Keratinocyte (primary cell): Measurements from ENCODE around the gene LITAFD. TPM values are rescaled to one million over a fixed set of nuclear protein-coding genes. Genes with fewer than 3 reads are reported as not detected.

ENCODE experiments used
- DNase-seq: peaks from one replicate; pipeline ENCODE4 v3.0.0-alpha.2; 2011; ENCODE audit warnings: low read depth, missing footprints, low spot score
- FAIRE-seq: peaks from 2 replicates; lab custom pipeline; 2011; peaks lifted over from hg19 to GRCh38; lab: Jason Lieb, UNC
- H2AFZ ChIP-seq: 2 replicates; pipeline ENCODE4 v1.6.0; 2012; ENCODE audit warnings: low read length, control low read depth, inconsistent platforms; ENCODE audit not compliant: control insufficient read depth
- H3K27ac ChIP-seq: 2 replicates; pipeline ENCODE4 v1.5.1; 2011; ENCODE audit warnings: low read length; ENCODE audit not compliant: control insufficient read depth, insufficient read depth
- H3K27me3 ChIP-seq: 3 replicates; pipeline ENCODE4 v1.6.0; 2011; ENCODE audit warnings: low read length; ENCODE audit not compliant: control insufficient read depth, insufficient read depth; ENCODE audit errors: extremely low read depth
- H3K36me3 ChIP-seq, 2 experiments: 2 replicates in 1 of 2; 3 replicates in 1 of 2; pipeline ENCODE4 v1.5.1; 2011; ENCODE audit warnings: low read length in 2 of 2, mild to moderate bottlenecking in 1 of 2; ENCODE audit not compliant: control insufficient read depth in 2 of 2, insufficient read depth in 2 of 2; ENCODE audit errors: extremely low read depth in 1 of 2
- H3K4me1 ChIP-seq: 3 replicates; pipeline ENCODE4 v1.5.1; 2011; ENCODE audit warnings: low read length; ENCODE audit not compliant: control insufficient read depth, insufficient read depth; ENCODE audit errors: extremely low read depth
- H3K4me2 ChIP-seq: 3 replicates; pipeline ENCODE4 v1.6.0; 2011; ENCODE audit warnings: low read depth, low read length; ENCODE audit not compliant: control insufficient read depth, insufficient read depth; ENCODE audit errors: extremely low read depth
- H3K4me3 ChIP-seq, 3 experiments: fragments of 200-600 bp in 1 of 3; sonication (generic) in 1 of 3; 2 replicates in 2 of 3; 3 replicates in 1 of 3; pipeline ENCODE4 v1.5.1; 2011 to 2016; ENCODE audit warnings: low read length in 3 of 3, mild to moderate bottlenecking in 3 of 3, control low read depth in 2 of 3, inconsistent platforms in 1 of 3, low read depth in 1 of 3, mixed read lengths in 1 of 3, mixed run types in 1 of 3, moderate library complexity in 1 of 3; ENCODE audit not compliant: control insufficient read depth in 2 of 3, insufficient read depth in 2 of 3; ENCODE audit errors: extremely low read depth in 1 of 3
- H3K79me2 ChIP-seq: 2 replicates; pipeline ENCODE4 v1.6.0; 2012; ENCODE audit warnings: low read length; ENCODE audit not compliant: control insufficient read depth, insufficient read depth
- H3K9ac ChIP-seq: 3 replicates; pipeline ENCODE4 v1.6.0; 2011; ENCODE audit warnings: low read length; ENCODE audit not compliant: control insufficient read depth, insufficient read depth; ENCODE audit errors: extremely low read depth
- H3K9me1 ChIP-seq: 3 replicates; pipeline ENCODE4 v1.6.0; 2011; ENCODE audit warnings: low read length; ENCODE audit not compliant: control insufficient read depth, insufficient read depth; ENCODE audit errors: extremely low read depth
- H3K9me3 ChIP-seq: 2 replicates; pipeline ENCODE4 v1.5.1; 2012; ENCODE audit warnings: low read depth, low read length; ENCODE audit not compliant: control insufficient read depth
- H4K20me1 ChIP-seq: 3 replicates; pipeline ENCODE4 v1.6.0; 2011; ENCODE audit warnings: low read length; ENCODE audit not compliant: control insufficient read depth, insufficient read depth; ENCODE audit errors: extremely low read depth
- CTCF ChIP-seq, 3 experiments: IDR thresholded peaks in 1 of 3; conservative IDR thresholded peaks in 1 of 3; optimal IDR thresholded peaks in 1 of 3; 2 replicates in 2 of 3; 3 replicates in 1 of 3; pipeline versions ENCODE3 to v1.5.1; 2011; ENCODE audit warnings: low read length in 3 of 3, mild to moderate bottlenecking in 3 of 3, moderate library complexity in 2 of 3, control low read depth in 1 of 3, inconsistent platforms in 1 of 3; ENCODE audit not compliant: insufficient read depth in 2 of 3; ENCODE audit errors: extremely low read depth in 1 of 3
- EZH2 ChIP-seq: IDR thresholded peaks from one replicate; pipeline ENCODE4 v1.6.1; 2012; ENCODE audit warnings: inconsistent platforms, mild to moderate bottlenecking, low read length, moderate library complexity
- dilution Hi-C: fragments of 300-500 bp; cut with MboI; formaldehyde crosslinking; loops from one replicate; pipeline ENCODE4 v1.7.0; 2020; ENCODE audit warnings: low sequenced_read_pairs; ENCODE audit not compliant: extremely low pct_ligation_motif_present
- polyA plus RNA-seq, 5 experiments: library from polyadenylated mRNA; depleted of rRNA in 3 of 5; stranded (reverse) in 3 of 5; stranded (forward) in 1 of 5; unstranded in 1 of 5; fragments of >200 nt; gene quantifications; 1 replicate in 1 of 5; 2 replicates in 3 of 5; 3 replicates in 1 of 5; pipeline versions ENCODE4 v1.2.1 to v1.2.3, GENCODE V29; 2011 to 2012; ENCODE audit warnings: missing spikeins in 2 of 5, low read depth in 1 of 5, low replicate concordance in 1 of 5

Gene LITAFD
- polyA plus RNA-seq, 1 donor (not counting 4 experiments of a cell fraction or from before 2014, with no cell fraction given): not detected

- dilution Hi-C loops: no loop called here
- H3K36me3 ChIP-seq: peaks cover 38 to 69% of the 10 kb centered on the region in 2 experiments
- no peak for FAIRE-seq
These were observed 20.9 kb downstream of the LITAFD start for GRCh38 chr16:8903004-8903403.

GRCh38 chr16:8904018-8904430 is 21.9 kb downstream of the LITAFD start:
- Histone ChIP-seq H3K79me2 (peaks cover 1% of the 10 kb centered on the region), H3K27me3 (no peaks in the 10 kb centered on the region), H2AFZ (no peak overlapping the region), H3K36me3 (peaks cover 41 to 70% of the 10 kb centered on the region in 2 experiments), H3K9ac (no peak overlapping the region), H3K9me3 (no peaks in the 10 kb centered on the region), H3K27ac (no peak overlapping the region), H3K9me1 (no peaks in the 10 kb centered on the region), H3K4me3 (no peak overlapping the region), H3K4me2 (no peak overlapping the region), H3K4me1 (no peaks in the 10 kb centered on the region), H4K20me1 (no peaks in the 10 kb centered on the region)
- TF ChIP-seq EZH2: no peak
- TF ChIP-seq CTCF (optimal IDR thresholded peaks at IDR 0.05 in 1 of 3, IDR thresholded peaks at IDR 0.05 in 1 of 3, conservative IDR thresholded peaks at IDR 0.05 in 1 of 3; ENCODE audit: extremely low read depth in 1 of 3, insufficient read depth in 2 of 3, low read length in 3 of 3): no peak
- no peak for DNase-seq
- dilution Hi-C loops: no loop called here
- FAIRE-seq: no peak

More at GRCh38 chr16:8903004-8903403, 20.9 kb downstream of the LITAFD start:
- no peaks in the 10 kb centered on the region for H3K9me1 ChIP-seq
- no peaks in the 10 kb centered on the region for H3K79me2 ChIP-seq
- H3K4me2 ChIP-seq: no peak overlapping the region
- DNase-seq: no peak
- H3K9ac ChIP-seq: no peak overlapping the region
- no peaks in the 10 kb centered on the region for H3K27me3 ChIP-seq
- TF ChIP-seq EZH2 (no peak), CTCF (optimal IDR thresholded peaks at IDR 0.05 in 1 of 3, IDR thresholded peaks at IDR 0.05 in 1 of 3, conservative IDR thresholded peaks at IDR 0.05 in 1 of 3; ENCODE audit: extremely low read depth in 1 of 3, insufficient read depth in 2 of 3, low read length in 3 of 3) (no peak)
- H3K4me1 ChIP-seq: no peaks in the 10 kb centered on the region
- H3K9me3 ChIP-seq: no peaks in the 10 kb centered on the region
- H3K4me3 ChIP-seq: no peak overlapping the region
- no peaks in the 10 kb centered on the region for H4K20me1 ChIP-seq
- H2AFZ ChIP-seq: no peak overlapping the region
- H3K27ac ChIP-seq: no peak overlapping the region
